Breast epithelium (tissue), 4 donors: ENCODE results near the gene SLC39A6. TPM values are rescaled to one million over a fixed set of nuclear protein-coding genes. Genes with fewer than 3 reads are reported as not detected.
A peak's percentile ranks its signal among the peaks of the same experiment; 100 is the strongest.
"Not testable (repeated sequence)": the region's sequence is repeated elsewhere in the genome, so short reads cannot be mapped to it uniquely, and the experiment has no call there.

Source experiments
- DNase-seq, 2 donors: peaks; one replicate each; pipeline ENCODE4 v3.0.0-alpha.2; 2019; ENCODE audit warnings: low spot score in 2 of 2
- H3K27ac ChIP-seq, 2 donors: fragments of 200-600 bp; sonication (generic) in 1 of 2; one replicate each; pipeline ENCODE4 v1.5.1; 2016 to 2019; ENCODE audit warnings: mild to moderate bottlenecking in 1 of 2
- H3K27me3 ChIP-seq, 2 donors: fragments of 200-600 bp; sonication (generic) in 1 of 2; one replicate each; pipeline versions ENCODE4 v1.5.1 to v1.6.0; 2017 to 2019; ENCODE audit warnings: control low read depth in 1 of 2, mild to moderate bottlenecking in 1 of 2
- H3K36me3 ChIP-seq: fragments of 200-600 bp; one replicate; pipeline ENCODE4 v1.5.1; 2019
- H3K4me1 ChIP-seq, 2 donors: fragments of 200-600 bp; sonication (generic); one replicate each; pipeline ENCODE4 v1.5.1; 2016 to 2019; ENCODE audit warnings: control low read depth in 1 of 2
- H3K4me3 ChIP-seq, 3 donors: fragments of 200-600 bp; sonication (generic); 1 replicate in 2 of 3; 2 replicates in 1 of 3; pipeline ENCODE4 v1.5.1; 2016 to 2019; ENCODE audit warnings: mild to moderate bottlenecking in 3 of 3, moderate library complexity in 2 of 3
- H3K9me3 ChIP-seq, 2 donors: fragments of 200-600 bp; sonication (generic) in 1 of 2; one replicate each; pipeline ENCODE4 v1.5.1; 2016 to 2019; ENCODE audit warnings: control low read depth in 1 of 2
- POLR2A ChIP-seq: fragments of 450-650 bp; IDR thresholded peaks from one replicate; pipeline ENCODE4 v1.6.1; 2016; ENCODE audit warnings: antibody characterized with exemption, mild to moderate bottlenecking, moderate library complexity
- POLR2AphosphoS5 ChIP-seq, 3 donors: sonication (generic); formaldehyde crosslinking; IDR thresholded peaks; one replicate each; pipeline ENCODE4 v1.6.1; 2017; ENCODE audit warnings: antibody characterized with exemption in 3 of 3
- intact Hi-C: fragments of 100-400 bp; cut with DNase I; formaldehyde crosslinking; loops from one replicate; pipeline ENCODE4 v1.15.1; 2023; ENCODE audit warnings: low total_unique reads
- total RNA-seq, 3 donors: library from RNA; depleted of rRNA; stranded (reverse); fragments of >200 nt; gene quantifications; one replicate each; pipeline ENCODE4 v1.1.0, GENCODE V29; 2016
- TF ChIP-seq, protein P1 (sequence below), 3 donors: fragments of 450-650 bp; IDR thresholded peaks; one replicate each; pipeline ENCODE4 v1.5.1; 2016 to 2017; ENCODE audit warnings: antibody characterized with exemption in 3 of 3, mild to moderate bottlenecking in 3 of 3, moderate library complexity in 3 of 3

SLC39A6 gene
- total RNA-seq, 3 donors from 2014 or later: 44.8 to 502 (median 235) TPM

DNA sequence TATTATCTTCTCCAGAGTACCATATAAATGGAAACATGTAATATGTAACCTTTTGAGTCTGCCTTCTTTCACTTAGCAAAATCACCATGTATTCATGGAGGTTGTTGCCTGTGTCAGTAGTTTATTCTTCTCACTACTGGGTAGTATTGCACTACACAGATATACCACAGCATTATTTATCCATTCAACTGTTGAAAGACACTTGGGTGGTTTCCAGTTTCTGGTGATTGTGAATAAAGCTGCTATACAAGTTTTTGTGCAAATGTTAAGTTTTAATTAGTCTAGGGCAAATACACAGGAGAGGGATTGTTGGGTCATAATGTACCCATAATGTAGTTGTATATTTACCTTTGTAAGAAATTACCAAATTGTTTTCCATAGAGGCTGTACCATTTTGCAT lies 32.2 kb downstream of the SLC39A6 start:
- DNase-seq: no peak

DNA sequence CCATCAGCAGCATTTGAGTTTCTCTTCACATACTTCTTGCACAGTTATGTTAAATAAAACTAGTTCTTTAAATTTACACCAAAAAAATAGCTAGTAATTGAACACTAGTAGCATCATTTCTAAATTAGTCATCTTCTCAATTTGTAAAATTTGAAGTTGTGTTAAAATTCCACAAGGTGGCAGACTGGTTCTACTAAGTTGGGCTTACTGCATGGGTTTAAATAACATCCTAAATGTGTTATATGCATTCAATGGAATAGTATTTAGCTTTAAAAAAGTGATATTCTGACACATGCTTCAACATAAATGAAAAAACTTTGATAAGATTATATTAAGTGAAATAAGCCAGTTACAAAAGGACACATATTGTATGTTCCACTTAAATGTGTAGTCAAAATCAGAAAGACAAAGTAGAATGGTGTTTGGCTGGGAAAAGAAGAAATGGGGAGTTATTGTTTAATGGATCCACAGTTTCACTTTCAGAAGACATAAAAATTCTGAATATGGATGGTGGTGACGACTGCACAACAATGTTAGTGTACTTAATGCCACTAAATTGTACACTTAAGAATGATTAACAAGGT lies 33.1 kb downstream of the SLC39A6 start:
- intact Hi-C loops: no loop called here
- H3K27ac ChIP-seq: no peak overlapping the region
- H3K27me3 ChIP-seq: no peaks in the 10 kb centered on the region
- no peak overlapping the region for H3K4me3 ChIP-seq
- no peaks in the 10 kb centered on the region for H3K4me1 ChIP-seq
- no peak for DNase-seq
- TF ChIP-seq, protein P1, sequence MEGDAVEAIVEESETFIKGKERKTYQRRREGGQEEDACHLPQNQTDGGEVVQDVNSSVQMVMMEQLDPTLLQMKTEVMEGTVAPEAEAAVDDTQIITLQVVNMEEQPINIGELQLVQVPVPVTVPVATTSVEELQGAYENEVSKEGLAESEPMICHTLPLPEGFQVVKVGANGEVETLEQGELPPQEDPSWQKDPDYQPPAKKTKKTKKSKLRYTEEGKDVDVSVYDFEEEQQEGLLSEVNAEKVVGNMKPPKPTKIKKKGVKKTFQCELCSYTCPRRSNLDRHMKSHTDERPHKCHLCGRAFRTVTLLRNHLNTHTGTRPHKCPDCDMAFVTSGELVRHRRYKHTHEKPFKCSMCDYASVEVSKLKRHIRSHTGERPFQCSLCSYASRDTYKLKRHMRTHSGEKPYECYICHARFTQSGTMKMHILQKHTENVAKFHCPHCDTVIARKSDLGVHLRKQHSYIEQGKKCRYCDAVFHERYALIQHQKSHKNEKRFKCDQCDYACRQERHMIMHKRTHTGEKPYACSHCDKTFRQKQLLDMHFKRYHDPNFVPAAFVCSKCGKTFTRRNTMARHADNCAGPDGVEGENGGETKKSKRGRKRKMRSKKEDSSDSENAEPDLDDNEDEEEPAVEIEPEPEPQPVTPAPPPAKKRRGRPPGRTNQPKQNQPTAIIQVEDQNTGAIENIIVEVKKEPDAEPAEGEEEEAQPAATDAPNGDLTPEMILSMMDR (IDR thresholded peaks at IDR 0.05): peak; percentile 27 to 71 (median 56)
- TF ChIP-seq POLR2AphosphoS5 (IDR thresholded peaks at IDR 0.05) (no peak), POLR2A (no peak)
- no peaks in the 10 kb centered on the region for H3K36me3 ChIP-seq
- no peaks in the 10 kb centered on the region for H3K9me3 ChIP-seq

More for the DNA sequence above, 32.2 kb downstream of the SLC39A6 start:
- Histone ChIP-seq H3K9me3 (peaks cover 4 to 6% of the 10 kb centered on the region in 2 donors), H3K27ac (no peak overlapping the region), H3K4me1 (no peaks in the 10 kb centered on the region), H3K27me3 (no peaks in the 10 kb centered on the region), H3K4me3 (no peak overlapping the region), H3K36me3 (no peaks in the 10 kb centered on the region)
- intact Hi-C loops: no loop called here
- TF ChIP-seq POLR2A: no peak
- TF ChIP-seq, protein P1 (IDR thresholded peaks at IDR 0.05): no peak
- TF ChIP-seq POLR2AphosphoS5 (IDR thresholded peaks at IDR 0.05): no peak

DNA sequence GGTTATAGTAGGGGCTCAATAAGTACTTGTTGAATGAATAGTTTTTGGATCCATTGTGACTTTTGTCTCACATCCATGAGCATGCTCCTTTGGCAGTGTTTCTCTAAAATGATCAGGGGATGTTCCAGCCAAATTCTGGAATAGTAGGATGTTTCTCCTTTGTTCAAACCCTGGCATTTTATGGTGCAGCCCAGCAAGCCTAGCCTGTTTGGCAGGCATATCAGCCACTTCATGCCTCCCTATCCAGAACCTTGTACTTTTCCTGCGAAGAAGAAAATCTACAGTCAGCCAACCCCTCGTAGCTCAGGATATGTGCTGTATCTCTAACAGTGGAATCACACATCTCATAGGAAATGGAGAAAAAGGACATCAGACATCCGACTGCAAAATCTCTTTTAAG lies 34.7 kb downstream of the SLC39A6 start:
- Histone ChIP-seq H3K4me1 (no peaks in the 10 kb centered on the region), H3K27me3 (no peaks in the 10 kb centered on the region), H3K27ac (no peak overlapping the region), H3K9me3 (no peaks in the 10 kb centered on the region), H3K36me3 (no peaks in the 10 kb centered on the region), H3K4me3 (no peak overlapping the region)
- no peak for DNase-seq
- intact Hi-C loops: loop anchor here (5.0 kb wide), 1 partner anchor 193 kb away; no protein-coding TSS in a partner anchor
- TF ChIP-seq, protein P1 (IDR thresholded peaks at IDR 0.05): no peak

DNA sequence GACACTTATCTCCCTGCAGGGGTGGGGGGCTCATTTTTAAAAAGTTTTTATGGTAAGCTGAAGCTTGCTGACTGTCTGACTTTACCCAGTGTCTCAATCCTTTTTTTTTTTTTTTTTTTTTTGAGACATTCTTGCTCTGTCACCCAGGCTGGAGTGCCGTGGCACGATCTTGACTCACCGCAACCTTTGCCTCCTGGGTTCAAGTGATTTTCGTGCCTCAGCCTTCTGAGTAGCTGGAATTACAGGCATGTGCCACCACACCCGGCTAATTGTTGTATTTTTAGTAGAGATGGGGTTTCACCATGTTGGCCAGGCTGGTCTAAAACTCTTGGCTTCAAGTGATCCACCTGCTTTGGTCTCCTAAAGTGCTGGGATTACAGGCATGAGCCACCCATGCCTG lies 37.0 kb downstream of the SLC39A6 start:
- not testable (repeated sequence) for H3K27me3 ChIP-seq, H3K4me3 ChIP-seq, H3K36me3 ChIP-seq, H3K9me3 ChIP-seq, DNase-seq, H3K4me1 ChIP-seq, H3K27ac ChIP-seq
- intact Hi-C loops: loop anchor here (5.0 kb wide), 1 partner anchor 195 kb away; no protein-coding TSS in a partner anchor

GRCh38 chr18:36089001-36089400 lies 40.1 kb downstream of the SLC39A6 start:
- no peak overlapping the region for H3K4me3 ChIP-seq
- no peak overlapping the region for H3K27ac ChIP-seq
- H3K36me3 ChIP-seq: no peaks in the 10 kb centered on the region
- H3K27me3 ChIP-seq: peaks cover 0 to 3% of the 10 kb centered on the region in 2 donors
- no peak for DNase-seq
- TF ChIP-seq POLR2A (no peak), POLR2AphosphoS5 (IDR thresholded peaks at IDR 0.05) (no peak)
- TF ChIP-seq, protein P1 (IDR thresholded peaks at IDR 0.05): no peak
- no peaks in the 10 kb centered on the region for H3K9me3 ChIP-seq
- H3K4me1 ChIP-seq: no peaks in the 10 kb centered on the region
- intact Hi-C loops: no loop called here

GRCh38 chr18:36088256-36088655 lies 40.9 kb downstream of the SLC39A6 start:
- Histone ChIP-seq H3K9me3 (no peaks in the 10 kb centered on the region), H3K27me3 (peaks cover 0 to 3% of the 10 kb centered on the region in 2 donors), H3K4me3 (no peak overlapping the region), H3K36me3 (no peaks in the 10 kb centered on the region), H3K4me1 (no peaks in the 10 kb centered on the region), H3K27ac (no peak overlapping the region)
- intact Hi-C loops: no loop called here
- TF ChIP-seq POLR2AphosphoS5 (IDR thresholded peaks at IDR 0.05) (no peak), POLR2A (no peak)
- TF ChIP-seq, protein P1 (IDR thresholded peaks at IDR 0.05): no peak
- DNase-seq: no peak
